Activated CD8-positive, alpha-beta memory T cell treated with anti-CD3 and anti-CD28 coated beads for 1 hour (primary cell): ENCODE data around the gene PLIN1.

Source experiments
- DNase-seq, 2 donors: peaks; one replicate each; pipeline ENCODE4 v3.0.0-alpha.2; 2020; ENCODE audit warnings: low read depth in 1 of 2; ENCODE audit errors: extremely low read depth in 1 of 2

The PLIN1 gene

GRCh38 chr15:89672221-89673164 is 6.7 kb downstream of the PLIN1 start:
- DNase-seq = no peak

- DNase-seq = no peak
Measured at GRCh38 chr15:89671687-89672086, 7.5 kb downstream of the PLIN1 start.

GRCh38 chr15:89670971-89671560 is 8.1 kb downstream of the PLIN1 start:
- no peak for DNase-seq

GRCh38 chr15:89669941-89670340 is 9.2 kb downstream of the PLIN1 start:
- no peak for DNase-seq

GRCh38 chr15:89669309-89669865 is 9.8 kb downstream of the PLIN1 start:
- DNase-seq = no peak

- DNase-seq = no peak
Measured at GRCh38 chr15:89668171-89668570, 11.0 kb downstream of the PLIN1 start.

GRCh38 chr15:89667706-89667960 is 11.5 kb downstream of the PLIN1 start:
- DNase-seq = no peak

- no peak for DNase-seq
Measured at GRCh38 chr15:89666858-89667705, 12.1 kb downstream of the PLIN1 start.

- DNase-seq = no peak
Measured at GRCh38 chr15:89666184-89666857, 12.8 kb downstream of the PLIN1 start.

GRCh38 chr15:89665449-89666181 is 13.6 kb downstream of the PLIN1 start:
- no peak for DNase-seq

- no peak for DNase-seq
Measured at GRCh38 chr15:89664441-89665350, 14.5 kb downstream of the PLIN1 start.

GRCh38 chr15:89662893-89663626 is 16.1 kb downstream of the PLIN1 start:
- no peak for DNase-seq

GRCh38 chr15:89660556-89660955 is 18.6 kb downstream of the PLIN1 start:
- no peak for DNase-seq

- DNase-seq = no peak
Measured at GRCh38 chr15:89659295-89659694, 19.9 kb downstream of the PLIN1 start.

- DNase-seq = no peak
Measured at GRCh38 chr15:89657686-89658200, 21.4 kb downstream of the PLIN1 start.

GRCh38 chr15:89656116-89656815 is 22.9 kb downstream of the PLIN1 start:
- no peak for DNase-seq
